T-helper 2 cell treated with Interferon-gamma antibody and Interleukin-4, amounts not matched to agents 5 μg/mL and 100 μg/mL, for 36 hours (primary cell): ENCODE results near the gene ZFHX3.

Experiments
- DNase-seq: peaks from one replicate; pipeline ENCODE4 v3.0.0; 2021; ENCODE audit warnings: low spot score
- H3K27ac Mint-ChIP-seq: one replicate; pipeline ENCODE4 v1.8.0; 2021; ENCODE audit warnings: mild to moderate bottlenecking, mixed read lengths
- H3K27me3 Mint-ChIP-seq: one replicate; pipeline ENCODE4 v1.8.0; 2021; ENCODE audit warnings: low read depth, mixed read lengths
- H3K36me3 Mint-ChIP-seq: one replicate; pipeline ENCODE4 v1.8.0; 2021; ENCODE audit warnings: low read depth, mixed read lengths
- H3K4me1 Mint-ChIP-seq: one replicate; pipeline ENCODE4 v1.8.0; 2021; ENCODE audit warnings: low read depth, mixed read lengths
- H3K4me3 Mint-ChIP-seq: one replicate; pipeline ENCODE4 v1.8.0; 2022; ENCODE audit warnings: mild to moderate bottlenecking, moderate library complexity, mixed read lengths
- H3K9me3 Mint-ChIP-seq: one replicate; pipeline ENCODE4 v1.8.0; 2021; ENCODE audit warnings: mixed read lengths

Gene ZFHX3

DNA sequence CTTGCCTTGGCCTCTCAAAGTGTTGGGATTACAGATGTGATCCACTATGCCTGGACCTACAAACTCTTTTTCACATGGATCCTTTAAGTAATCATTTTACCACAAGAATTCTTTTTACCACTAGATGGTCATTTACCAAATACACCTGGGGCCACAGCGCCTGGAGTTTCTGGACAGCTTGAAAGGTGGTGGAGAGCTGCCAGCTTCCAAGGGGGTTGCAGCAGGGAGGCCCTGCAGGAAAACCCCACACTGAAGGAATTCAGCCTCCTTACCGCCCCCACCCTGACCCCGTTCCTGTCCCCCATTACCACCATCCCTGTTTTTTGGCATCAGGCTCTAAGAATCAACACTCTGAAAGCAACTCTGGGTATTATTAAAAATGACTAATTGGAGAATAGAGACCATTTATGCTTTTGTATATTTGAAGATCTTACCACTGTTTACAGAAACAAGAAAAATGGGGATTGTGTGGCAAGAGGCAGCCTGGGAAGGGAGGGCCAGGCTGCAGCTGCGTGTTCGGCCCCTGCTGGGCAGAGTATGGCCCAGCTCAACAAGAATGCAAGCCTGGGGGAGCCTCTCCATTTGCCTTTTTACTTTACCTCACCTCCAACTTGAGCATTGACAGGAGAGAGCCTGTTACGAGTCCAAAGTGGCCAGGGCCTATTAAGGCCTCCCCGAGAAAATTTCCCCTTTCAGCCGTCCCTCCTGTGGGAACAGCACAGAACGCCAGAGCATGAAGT is 209.9 kb downstream of the ZFHX3 start:
- H3K27me3 Mint-ChIP-seq, result peaks cover 4% of the 10 kb centered on the region
- H3K4me1 Mint-ChIP-seq, result peaks cover 5% of the 10 kb centered on the region
- no peak for DNase-seq
- H3K4me3 Mint-ChIP-seq, result no peak overlapping the region
- no peaks in the 10 kb centered on the region for H3K36me3 Mint-ChIP-seq
- no peaks in the 10 kb centered on the region for H3K9me3 Mint-ChIP-seq
- no peak overlapping the region for H3K27ac Mint-ChIP-seq

DNA sequence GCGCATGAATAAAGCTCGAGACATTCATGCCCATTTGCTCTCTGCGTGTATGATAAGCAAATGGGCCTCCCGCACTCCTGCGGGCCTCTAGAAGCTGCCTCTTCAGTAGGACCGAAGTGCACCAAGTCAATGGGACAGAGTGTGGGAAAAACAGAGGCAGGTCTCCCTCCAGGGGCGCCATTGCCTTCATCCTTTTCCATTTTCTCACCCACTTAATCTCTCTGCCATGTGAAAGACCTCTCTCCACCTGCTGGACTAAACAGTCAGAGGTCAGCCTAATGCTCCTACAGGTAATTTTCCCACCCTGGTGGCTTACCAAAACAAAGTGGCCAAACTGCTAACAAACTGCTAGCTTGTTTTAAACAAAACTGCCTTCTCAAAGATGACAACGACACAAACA is 210.9 kb downstream of the ZFHX3 start:
- no peaks in the 10 kb centered on the region for H3K9me3 Mint-ChIP-seq
- H3K27me3 Mint-ChIP-seq, result peaks cover 4% of the 10 kb centered on the region
- H3K4me3 Mint-ChIP-seq, result no peak overlapping the region
- DNase-seq, result no peak
- peaks cover 5% of the 10 kb centered on the region for H3K4me1 Mint-ChIP-seq
- no peaks in the 10 kb centered on the region for H3K36me3 Mint-ChIP-seq
- no peak overlapping the region for H3K27ac Mint-ChIP-seq

DNA sequence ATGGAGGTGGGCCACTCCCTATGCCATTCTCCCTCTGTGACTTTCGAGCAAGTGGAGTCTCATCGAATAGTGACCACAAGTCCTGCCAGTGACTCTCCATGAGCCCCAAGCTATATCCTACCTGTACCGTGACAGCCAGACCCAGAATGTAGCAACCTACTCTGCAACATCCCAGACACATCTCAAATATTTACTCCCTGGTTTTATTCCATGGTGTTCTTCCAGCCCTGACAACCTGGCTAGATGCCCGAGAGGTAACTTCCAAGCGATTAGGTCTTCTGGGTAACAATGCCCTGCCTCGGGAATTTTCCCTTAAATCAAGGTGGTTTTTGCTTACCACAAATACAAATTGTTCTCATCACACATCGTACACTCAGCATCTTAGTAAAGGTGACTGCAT is 211.7 kb downstream of the ZFHX3 start:
- peaks cover 4% of the 10 kb centered on the region for H3K27me3 Mint-ChIP-seq
- H3K9me3 Mint-ChIP-seq, result no peaks in the 10 kb centered on the region
- H3K4me3 Mint-ChIP-seq, result no peak overlapping the region
- no peak overlapping the region for H3K27ac Mint-ChIP-seq
- no peak for DNase-seq
- H3K36me3 Mint-ChIP-seq, result no peaks in the 10 kb centered on the region
- H3K4me1 Mint-ChIP-seq, result peaks cover 5% of the 10 kb centered on the region

DNA sequence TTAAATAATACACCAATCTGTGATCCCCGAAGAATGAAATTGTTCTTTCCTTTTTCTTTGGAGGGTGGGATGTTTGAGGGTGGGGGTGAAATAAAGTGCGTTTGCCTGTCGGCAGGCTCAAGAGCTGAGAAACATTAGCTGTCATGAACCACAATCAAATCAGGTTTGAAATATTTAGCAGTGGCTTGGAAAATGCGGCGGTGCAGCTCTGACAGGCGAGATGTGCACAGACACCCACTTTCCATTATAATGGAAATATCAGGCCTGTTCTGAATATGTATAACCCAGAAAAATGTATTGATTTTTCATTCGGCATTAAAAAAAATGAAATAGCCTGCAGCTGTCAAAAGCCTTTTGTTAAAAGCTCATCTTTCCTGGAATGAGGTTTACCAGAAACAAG is 212.8 kb downstream of the ZFHX3 start:
- no peaks in the 10 kb centered on the region for H3K9me3 Mint-ChIP-seq
- peaks cover 5% of the 10 kb centered on the region for H3K4me1 Mint-ChIP-seq
- no peak for DNase-seq
- H3K27me3 Mint-ChIP-seq, result peaks cover under 1% of the 10 kb centered on the region
- H3K36me3 Mint-ChIP-seq, result no peaks in the 10 kb centered on the region
- H3K27ac Mint-ChIP-seq, result no peak overlapping the region
- no peak overlapping the region for H3K4me3 Mint-ChIP-seq

DNA sequence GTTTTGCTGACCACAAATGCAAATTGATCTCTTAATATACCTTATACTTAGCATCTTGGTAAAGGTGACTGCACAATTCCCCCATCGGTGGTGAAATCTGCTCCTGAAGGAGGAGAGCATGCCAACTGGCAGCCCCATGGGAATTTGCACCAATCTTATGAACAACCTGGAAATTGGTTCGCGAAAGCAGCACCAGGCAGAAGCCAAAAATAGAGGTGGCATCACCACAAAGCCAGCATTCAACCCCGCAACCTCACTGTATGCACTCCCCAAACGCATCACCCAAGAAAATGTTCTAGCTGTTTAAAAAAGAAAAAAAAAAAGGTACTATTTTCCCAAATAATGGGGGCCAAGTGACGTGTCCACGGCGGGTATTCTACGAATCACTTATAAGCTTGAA is 213.4 kb downstream of the ZFHX3 start:
- H3K27me3 Mint-ChIP-seq, result no peaks in the 10 kb centered on the region
- no peaks in the 10 kb centered on the region for H3K36me3 Mint-ChIP-seq
- DNase-seq, result no peak
- H3K4me1 Mint-ChIP-seq, result peaks cover 5% of the 10 kb centered on the region
- H3K27ac Mint-ChIP-seq, result no peak overlapping the region
- no peaks in the 10 kb centered on the region for H3K9me3 Mint-ChIP-seq
- no peak overlapping the region for H3K4me3 Mint-ChIP-seq

DNA sequence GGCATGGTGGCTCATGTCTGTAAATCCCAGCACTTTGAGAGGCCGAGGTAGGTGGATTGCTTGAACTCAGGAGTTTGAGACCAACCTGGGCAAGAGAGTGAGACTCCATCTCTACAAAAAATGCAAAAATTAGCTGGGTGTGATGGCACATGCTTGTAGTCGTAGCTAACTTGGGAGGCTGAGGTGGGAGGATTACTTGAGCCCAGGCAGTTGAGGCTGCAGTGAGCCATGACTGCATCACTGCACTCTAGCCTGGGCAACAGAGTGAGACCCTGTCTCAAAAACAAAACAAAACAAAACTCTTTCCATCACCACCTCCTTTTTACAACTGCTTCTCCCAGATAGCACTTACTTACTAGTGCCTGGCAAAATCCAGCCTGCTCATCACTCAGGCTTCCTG is 214.0 kb downstream of the ZFHX3 start:
- Mint-ChIP-seq H3K4me3 (no peak overlapping the region), H3K9me3 (no peaks in the 10 kb centered on the region), H3K4me1 (peaks cover 5% of the 10 kb centered on the region), H3K27ac (no peak overlapping the region), H3K36me3 (no peaks in the 10 kb centered on the region), H3K27me3 (no peaks in the 10 kb centered on the region)
- DNase-seq, result no peak

DNA sequence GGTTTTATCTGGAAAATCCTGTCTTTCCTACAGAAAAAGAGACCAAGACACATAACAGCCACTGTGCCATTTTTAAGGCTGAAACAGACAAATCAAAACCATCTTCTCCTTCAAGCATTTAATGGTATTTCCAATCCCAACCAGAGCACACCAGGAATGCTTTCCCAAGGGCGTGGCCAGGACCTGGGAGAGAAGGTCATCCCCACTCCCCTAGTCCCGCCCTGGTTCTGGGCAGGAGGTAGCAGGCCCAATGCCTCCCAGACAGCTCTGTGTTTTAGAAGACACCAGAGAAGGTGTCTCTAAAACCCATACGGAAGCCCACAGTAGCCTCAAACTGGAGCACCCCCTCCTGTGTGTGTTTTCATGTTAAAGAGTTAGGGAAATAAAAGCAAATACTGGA is 214.4 kb downstream of the ZFHX3 start:
- Mint-ChIP-seq H3K9me3 (no peaks in the 10 kb centered on the region), H3K4me1 (peaks cover 5% of the 10 kb centered on the region), H3K36me3 (no peaks in the 10 kb centered on the region), H3K27ac (no peak overlapping the region), H3K27me3 (no peaks in the 10 kb centered on the region), H3K4me3 (no peak overlapping the region)
- no peak for DNase-seq

DNA sequence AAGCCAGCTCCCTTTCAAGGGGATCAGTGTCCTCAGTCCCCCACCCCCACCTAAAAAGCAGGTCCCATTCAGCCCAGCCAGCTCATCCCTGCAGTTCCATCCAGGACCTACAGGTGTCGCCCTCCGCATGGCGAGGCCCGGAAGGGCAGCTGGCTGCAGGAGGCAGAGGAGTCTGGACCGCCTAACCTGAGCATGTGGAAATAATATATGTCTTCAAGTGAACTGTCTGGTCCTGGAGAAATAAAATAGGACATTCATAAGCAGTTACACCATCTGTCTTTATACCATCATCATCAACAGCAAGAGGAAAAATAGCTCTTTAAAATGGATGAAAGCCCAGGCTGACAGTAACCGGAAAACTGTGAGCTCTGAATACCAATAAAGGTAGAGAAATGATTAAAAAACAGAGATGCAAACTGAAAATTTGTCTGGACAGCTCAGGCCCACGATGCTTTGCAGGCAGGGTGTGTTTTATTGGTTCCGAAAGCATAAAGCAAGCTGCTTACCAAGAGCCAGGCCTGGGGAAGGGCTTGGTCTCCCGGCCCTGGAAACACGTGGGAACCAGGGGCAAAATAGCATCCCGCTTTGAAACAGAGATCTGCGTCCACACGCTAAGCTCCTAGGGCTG is 215.2 kb downstream of the ZFHX3 start:
- H3K4me1 Mint-ChIP-seq, result peaks cover 5% of the 10 kb centered on the region
- H3K27me3 Mint-ChIP-seq, result no peaks in the 10 kb centered on the region
- peak; percentile 51 for DNase-seq
- no peak overlapping the region for H3K27ac Mint-ChIP-seq
- no peaks in the 10 kb centered on the region for H3K9me3 Mint-ChIP-seq
- H3K36me3 Mint-ChIP-seq, result no peaks in the 10 kb centered on the region
- no peak overlapping the region for H3K4me3 Mint-ChIP-seq

DNA sequence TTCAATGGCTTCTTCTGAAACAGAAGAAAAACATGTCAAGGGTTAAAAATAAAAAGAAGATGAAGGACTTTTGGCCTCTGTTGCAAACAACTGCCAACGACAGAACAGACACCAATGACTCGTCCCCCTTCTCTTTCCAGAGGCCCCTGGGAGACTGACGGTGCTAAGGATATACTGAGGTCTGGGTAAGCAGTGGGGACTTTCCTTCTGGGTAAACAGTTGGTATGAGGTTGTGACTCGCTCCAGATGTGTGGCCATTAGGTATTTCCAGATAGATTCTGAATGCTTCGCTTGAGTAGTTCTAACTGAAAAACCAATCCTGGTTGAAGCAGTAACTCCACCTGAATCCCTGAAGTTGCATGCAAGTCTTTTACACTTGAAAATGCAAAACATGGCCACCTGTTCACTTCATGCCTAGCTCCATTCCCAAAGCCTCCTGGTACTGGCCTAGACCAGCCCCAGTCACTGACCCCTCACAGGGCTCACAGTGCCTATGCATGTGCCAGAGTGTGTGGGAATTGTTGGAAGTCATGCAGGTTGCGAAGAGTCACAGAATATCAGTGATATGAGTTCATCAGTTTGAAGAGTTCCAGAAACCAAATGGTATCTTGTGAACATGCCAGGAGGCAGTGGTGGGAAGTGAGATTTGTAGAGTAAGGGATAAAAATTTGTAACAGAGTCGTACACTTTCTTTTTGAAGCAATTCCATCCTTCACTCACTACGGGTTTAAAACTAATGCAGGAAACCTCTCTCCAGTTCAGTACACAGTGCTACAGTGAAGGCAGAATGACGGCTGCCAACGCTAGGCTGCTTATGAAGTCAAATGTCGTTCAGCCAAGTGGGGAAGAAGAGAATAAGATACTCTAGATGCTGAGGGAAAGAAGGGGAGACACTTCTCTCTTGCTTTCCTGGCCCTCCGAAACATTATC is 217.8 kb downstream of the ZFHX3 start:
- no peak overlapping the region for H3K27ac Mint-ChIP-seq
- DNase-seq, result no peak

DNA sequence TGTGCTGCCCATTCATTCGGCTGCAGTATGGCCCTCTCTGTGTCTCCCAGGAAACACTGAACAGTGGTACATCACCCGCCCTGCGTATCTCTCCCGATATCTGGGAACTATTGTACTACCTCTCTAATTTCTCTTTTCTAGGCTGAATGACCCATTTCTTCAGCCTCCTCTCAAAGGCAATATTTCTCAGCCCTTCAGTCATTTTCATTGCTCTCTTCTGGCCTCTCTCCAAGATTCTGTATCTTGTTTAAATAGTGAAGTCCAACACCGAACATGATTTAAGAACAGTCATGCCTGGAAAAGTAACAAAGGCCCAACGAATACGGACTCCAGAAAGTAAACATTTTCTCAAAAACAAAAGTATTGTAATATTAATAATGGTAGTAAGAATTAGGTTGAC is 220.1 kb downstream of the ZFHX3 start:
- Mint-ChIP-seq H3K27me3 (no peaks in the 10 kb centered on the region), H3K36me3 (no peaks in the 10 kb centered on the region), H3K9me3 (no peaks in the 10 kb centered on the region), H3K4me3 (no peak overlapping the region), H3K4me1 (no peaks in the 10 kb centered on the region), H3K27ac (no peak overlapping the region)
- no peak for DNase-seq

More for the DNA sequence above, 217.8 kb downstream of the ZFHX3 start:
- Mint-ChIP-seq H3K9me3 (no peaks in the 10 kb centered on the region), H3K4me1 (no peaks in the 10 kb centered on the region), H3K27me3 (no peaks in the 10 kb centered on the region), H3K4me3 (no peak overlapping the region), H3K36me3 (no peaks in the 10 kb centered on the region)

DNA sequence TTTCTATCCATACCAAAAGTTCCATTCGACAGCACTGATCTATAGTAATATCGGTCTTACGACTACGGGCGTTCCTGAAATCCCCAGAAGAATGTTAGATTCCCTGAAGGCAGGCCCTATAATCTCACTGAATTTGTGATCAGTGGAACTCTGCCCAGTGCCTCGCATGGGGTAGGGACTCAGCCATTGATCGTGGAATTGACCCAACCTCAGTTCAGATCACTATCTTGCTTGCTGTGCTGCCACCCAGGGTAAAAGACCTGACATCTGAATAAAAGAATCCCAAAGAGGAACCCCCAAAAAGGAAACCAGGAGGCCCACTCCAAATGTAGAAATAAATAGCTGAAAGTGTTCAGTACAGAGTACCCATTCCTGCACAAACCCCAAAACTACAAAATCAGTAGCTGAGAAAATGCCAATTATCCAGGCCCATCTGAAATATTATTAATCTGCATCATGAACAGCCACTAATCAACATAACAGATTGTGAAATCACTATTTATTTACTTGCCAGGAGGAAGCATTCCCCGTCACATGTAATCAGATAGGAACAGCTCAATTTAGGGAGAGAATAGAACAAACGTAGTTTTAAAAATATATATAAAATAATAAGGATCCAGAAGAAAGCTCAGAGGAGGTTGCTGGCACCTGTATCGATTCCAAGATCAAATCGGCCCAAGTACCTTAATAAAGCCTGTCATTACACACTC is 221.9 kb downstream of the ZFHX3 start:
- Mint-ChIP-seq H3K36me3 (no peaks in the 10 kb centered on the region), H3K4me1 (no peaks in the 10 kb centered on the region), H3K27me3 (no peaks in the 10 kb centered on the region), H3K4me3 (no peak overlapping the region), H3K27ac (no peak overlapping the region), H3K9me3 (no peaks in the 10 kb centered on the region)
- no peak for DNase-seq

DNA sequence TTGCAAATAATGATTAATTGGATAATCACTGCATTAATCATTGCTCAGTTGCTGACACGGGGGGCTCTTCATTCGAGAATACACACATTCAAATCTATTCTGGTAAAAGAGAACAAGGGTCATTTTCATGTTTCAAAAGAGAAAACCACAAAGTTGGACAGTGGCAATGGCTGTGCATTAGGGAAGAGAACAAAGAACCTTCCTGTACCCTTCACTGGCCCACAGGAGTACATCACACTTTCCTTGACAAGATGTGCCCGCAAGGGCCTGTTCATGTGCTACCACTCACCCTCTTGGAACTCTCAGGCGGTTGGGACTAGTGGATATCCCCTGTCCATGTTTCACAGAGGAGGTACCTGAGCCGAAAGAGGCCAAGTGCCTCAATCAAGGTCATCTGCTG is 223.2 kb downstream of the ZFHX3 start:
- Mint-ChIP-seq H3K4me1 (no peaks in the 10 kb centered on the region), H3K9me3 (no peaks in the 10 kb centered on the region), H3K4me3 (no peak overlapping the region), H3K27ac (no peak overlapping the region), H3K36me3 (no peaks in the 10 kb centered on the region), H3K27me3 (no peaks in the 10 kb centered on the region)
- DNase-seq, result no peak

DNA sequence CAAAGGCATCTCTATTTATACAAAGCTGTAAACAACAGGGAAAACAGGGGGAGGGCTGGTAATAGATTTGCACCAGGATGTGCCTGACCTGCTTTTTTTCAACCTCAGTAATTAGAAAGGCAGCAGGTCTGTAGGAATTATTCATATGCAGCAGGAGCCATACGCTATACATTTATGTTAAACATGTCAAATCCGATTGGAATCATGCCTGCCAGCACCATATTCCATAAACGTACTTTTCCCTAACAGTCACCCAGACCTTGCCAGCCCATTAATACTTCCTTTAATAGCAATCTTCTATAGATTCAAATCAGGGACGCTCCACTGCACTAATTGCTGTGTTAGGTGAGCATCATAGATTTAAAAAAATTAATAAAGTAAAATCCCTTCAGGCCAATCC is 223.9 kb downstream of the ZFHX3 start:
- no peaks in the 10 kb centered on the region for H3K9me3 Mint-ChIP-seq
- H3K27me3 Mint-ChIP-seq, result no peaks in the 10 kb centered on the region
- H3K27ac Mint-ChIP-seq, result no peak overlapping the region
- no peaks in the 10 kb centered on the region for H3K4me1 Mint-ChIP-seq
- DNase-seq, result no peak
- H3K4me3 Mint-ChIP-seq, result no peak overlapping the region
- no peaks in the 10 kb centered on the region for H3K36me3 Mint-ChIP-seq
